Osteocyte (in vitro differentiated cells): ENCODE measurements around the gene ZNFX1. TPM values are rescaled to one million over a fixed set of nuclear protein-coding genes. Genes with fewer than 3 reads are reported as not detected.

Experiments
- DNase-seq: peaks from one replicate; pipeline ENCODE4 v3.0.0; 2021; ENCODE audit warnings: mixed read lengths; ENCODE audit not compliant: unreplicated experiment; ENCODE audit errors: extremely low spot score
- H3K27ac Mint-ChIP-seq: one replicate; pipeline ENCODE4 v1.8.0; 2021; ENCODE audit warnings: mild to moderate bottlenecking, mixed read lengths; ENCODE audit not compliant: unreplicated experiment
- H3K27me3 Mint-ChIP-seq: one replicate; pipeline ENCODE4 v1.8.0; 2021; ENCODE audit warnings: mixed read lengths; ENCODE audit not compliant: unreplicated experiment
- H3K36me3 Mint-ChIP-seq: one replicate; pipeline ENCODE4 v1.8.0; 2021; ENCODE audit warnings: mixed read lengths; ENCODE audit not compliant: unreplicated experiment
- H3K4me1 Mint-ChIP-seq: one replicate; pipeline ENCODE4 v1.8.0; 2021; ENCODE audit warnings: mixed read lengths; ENCODE audit not compliant: unreplicated experiment
- H3K4me3 Mint-ChIP-seq: one replicate; pipeline ENCODE4 v1.8.0; 2021; ENCODE audit warnings: mild to moderate bottlenecking, moderate library complexity, mixed read lengths; ENCODE audit not compliant: unreplicated experiment
- H3K9me3 Mint-ChIP-seq: one replicate; pipeline ENCODE4 v1.8.0; 2021; ENCODE audit warnings: mixed read lengths; ENCODE audit not compliant: unreplicated experiment
- CTCF ChIP-seq: fragments of 200-600 bp; sonication (generic); IDR thresholded peaks from 2 replicates; pipeline ENCODE4 v1.5.0; 2021; ENCODE audit warnings: antibody characterized with exemption, mild to moderate bottlenecking, moderate library complexity
- total RNA-seq: library from RNA; stranded (reverse); gene quantifications from 2 replicates; pipeline ENCODE4 v1.2.1, GENCODE V29; 2021

Gene ZNFX1
- total RNA-seq, 1 donor from 2014 or later, result 48.1 TPM

GRCh38 chr20:49215232-49215631 is 62.6 kb downstream of the ZNFX1 start:
- H3K36me3 Mint-ChIP-seq, result no peaks in the 10 kb centered on the region

GRCh38 chr20:49214571-49214970 is 63.3 kb downstream of the ZNFX1 start:
- TF ChIP-seq CTCF, result no peak
- peaks cover 8% of the 10 kb centered on the region for H3K4me1 Mint-ChIP-seq
- no peaks in the 10 kb centered on the region for H3K36me3 Mint-ChIP-seq
- H3K9me3 Mint-ChIP-seq, result peaks cover 10% of the 10 kb centered on the region
- no peak for DNase-seq
- no peak overlapping the region for H3K27ac Mint-ChIP-seq
- no peak overlapping the region for H3K4me3 Mint-ChIP-seq
- no peaks in the 10 kb centered on the region for H3K27me3 Mint-ChIP-seq

More at GRCh38 chr20:49215232-49215631, 62.6 kb downstream of the ZNFX1 start:
- Mint-ChIP-seq H3K27ac (no peak overlapping the region), H3K4me3 (no peak overlapping the region), H3K4me1 (peaks cover 13% of the 10 kb centered on the region), H3K9me3 (peaks cover 7% of the 10 kb centered on the region), H3K27me3 (no peaks in the 10 kb centered on the region)
- no peak for DNase-seq
- no peak for TF ChIP-seq CTCF

- no peak overlapping the region for H3K27ac Mint-ChIP-seq
- H3K9me3 Mint-ChIP-seq, result peaks cover 10% of the 10 kb centered on the region
- DNase-seq, result no peak
- no peaks in the 10 kb centered on the region for H3K4me1 Mint-ChIP-seq
- H3K27me3 Mint-ChIP-seq, result no peaks in the 10 kb centered on the region
- TF ChIP-seq CTCF, result no peak
- no peaks in the 10 kb centered on the region for H3K36me3 Mint-ChIP-seq
- no peak overlapping the region for H3K4me3 Mint-ChIP-seq
Measured at GRCh38 chr20:49210757-49211110, 67.1 kb downstream of the ZNFX1 start.

GRCh38 chr20:49210101-49210756 is 67.6 kb downstream of the ZNFX1 start:
- Mint-ChIP-seq H3K36me3 (no peaks in the 10 kb centered on the region), H3K27ac (no peak overlapping the region), H3K9me3 (peaks cover 10% of the 10 kb centered on the region), H3K27me3 (no peaks in the 10 kb centered on the region), H3K4me1 (no peaks in the 10 kb centered on the region), H3K4me3 (no peak overlapping the region)
- DNase-seq, result no peak
- no peak for TF ChIP-seq CTCF

- no peaks in the 10 kb centered on the region for H3K27me3 Mint-ChIP-seq
- peak; percentile 9 for TF ChIP-seq CTCF
- no peaks in the 10 kb centered on the region for H3K36me3 Mint-ChIP-seq
- H3K4me1 Mint-ChIP-seq, result no peaks in the 10 kb centered on the region
- H3K9me3 Mint-ChIP-seq, result peaks cover 10% of the 10 kb centered on the region
- no peak overlapping the region for H3K4me3 Mint-ChIP-seq
- no peak overlapping the region for H3K27ac Mint-ChIP-seq
- DNase-seq, result no peak
Measured at GRCh38 chr20:49207076-49207475, 70.8 kb downstream of the ZNFX1 start.
